Measurements from ENCODE around the gene UMOD. TPM values are rescaled to one million over a fixed set of nuclear protein-coding genes. Genes with fewer than 3 reads are reported as not detected.

The UMOD gene
- total RNA-seq, 1 experiment from 2014 or later: not detected

GRCh38 chr16:20347666-20348364, 4.7 kb downstream of the UMOD start:
- no peak for DNase-seq (ENCODE audit: low spot score)
- TF ChIP-seq CTCF (conservative IDR thresholded peaks at IDR 0.05; ENCODE audit: low read depth, low read length) (no peak), EZH2 (IDR thresholded peaks at IDR 0.05; ENCODE audit: borderline replicate concordance, low read depth, low read length, poor library complexity, severe bottlenecking) (no peak)
- no peaks in the 10 kb centered on the region for H3K9me3 ChIP-seq (ENCODE audit: low read depth, low read length, poor library complexity, severe bottlenecking)
- H3K4me3 ChIP-seq (ENCODE audit: low read depth, low read length, poor library complexity, severe bottlenecking): no peak overlapping the region
- no peaks in the 10 kb centered on the region for H3K4me1 ChIP-seq (ENCODE audit: insufficient read depth, low read length, poor library complexity, severe bottlenecking)
- intact Hi-C loops (cut with micrococcal nuclease; ENCODE audit: unreplicated experiment): no loop called here
- no TSS peak for BruUV-seq (replicated peaks)
- POLR2A ChIA-PET (ENCODE audit: low non-redundant PET): no interaction called here
- H3K27me3 ChIP-seq (replicated peaks; ENCODE audit: insufficient read depth, low read depth, low read length, poor library complexity): no peaks in the 10 kb centered on the region
- no peak overlapping the region for H3K27ac ChIP-seq (ENCODE audit: low read depth, low read length, poor library complexity, severe bottlenecking)
- CTCF ChIA-PET: no interaction called here
- no peaks in the 10 kb centered on the region for H3K36me3 ChIP-seq (ENCODE audit: insufficient read depth, low read length, poor library complexity, severe bottlenecking)

- intact Hi-C loops (cut with micrococcal nuclease; ENCODE audit: unreplicated experiment): no loop called here
- no peak overlapping the region for H3K4me3 ChIP-seq (ENCODE audit: low read depth, low read length, poor library complexity, severe bottlenecking)
- ChIA-PET POLR2A (ENCODE audit: low non-redundant PET) (no interaction called here), CTCF (no interaction called here)
- no peaks in the 10 kb centered on the region for H3K9me3 ChIP-seq (ENCODE audit: low read depth, low read length, poor library complexity, severe bottlenecking)
- BruUV-seq (replicated peaks): no TSS peak
- H3K27ac ChIP-seq (ENCODE audit: low read depth, low read length, poor library complexity, severe bottlenecking): no peak overlapping the region
- H3K36me3 ChIP-seq (ENCODE audit: insufficient read depth, low read length, poor library complexity, severe bottlenecking): no peaks in the 10 kb centered on the region
- no peaks in the 10 kb centered on the region for H3K4me1 ChIP-seq (ENCODE audit: insufficient read depth, low read length, poor library complexity, severe bottlenecking)
- TF ChIP-seq CTCF (conservative IDR thresholded peaks at IDR 0.05; ENCODE audit: low read depth, low read length): no peak
- TF ChIP-seq EZH2 (IDR thresholded peaks at IDR 0.05; ENCODE audit: borderline replicate concordance, low read depth, low read length, poor library complexity, severe bottlenecking): no peak
- no peaks in the 10 kb centered on the region for H3K27me3 ChIP-seq (replicated peaks; ENCODE audit: insufficient read depth, low read depth, low read length, poor library complexity)
- DNase-seq (ENCODE audit: low spot score): no peak
Measured at GRCh38 chr16:20344611-20345010, 7.9 kb downstream of the UMOD start.

- CTCF ChIA-PET: no interaction called here
- H3K27me3 ChIP-seq (replicated peaks; ENCODE audit: insufficient read depth, low read depth, low read length, poor library complexity): peaks cover 4% of the 10 kb centered on the region
- TF ChIP-seq EZH2 (IDR thresholded peaks at IDR 0.05; ENCODE audit: borderline replicate concordance, low read depth, low read length, poor library complexity, severe bottlenecking) (no peak), CTCF (conservative IDR thresholded peaks at IDR 0.05; ENCODE audit: low read depth, low read length) (no peak)
- no peaks in the 10 kb centered on the region for H3K9me3 ChIP-seq (ENCODE audit: low read depth, low read length, poor library complexity, severe bottlenecking)
- no peak overlapping the region for H3K27ac ChIP-seq (ENCODE audit: low read depth, low read length, poor library complexity, severe bottlenecking)
- no peak overlapping the region for H3K4me3 ChIP-seq (ENCODE audit: low read depth, low read length, poor library complexity, severe bottlenecking)
- H3K4me1 ChIP-seq (ENCODE audit: insufficient read depth, low read length, poor library complexity, severe bottlenecking): no peaks in the 10 kb centered on the region
- no peaks in the 10 kb centered on the region for H3K36me3 ChIP-seq (ENCODE audit: insufficient read depth, low read length, poor library complexity, severe bottlenecking)
- POLR2A ChIA-PET (ENCODE audit: low non-redundant PET): no interaction called here
- BruUV-seq (replicated peaks): no TSS peak
- DNase-seq (ENCODE audit: low spot score): no peak
- intact Hi-C loops (cut with micrococcal nuclease; ENCODE audit: unreplicated experiment): no loop called here
Measured at GRCh38 chr16:20339744-20340143, 12.8 kb downstream of the UMOD start.

Measured in A673 (cell line).